GM12878 (cell line): ENCODE measurements around the gene ASTN1. TPM values are rescaled to one million over a fixed set of nuclear protein-coding genes. Genes with fewer than 3 reads are reported as not detected.

Experiments used
- ATAC-seq: fragments of 200-7000 bp; cut with Tn5 transposase; 3 replicates; pipeline ENCODE4 v1.9.1; 2020; ENCODE audit warnings: mild to moderate bottlenecking, moderate library complexity
- BruUV-seq: library from RNA; stranded (reverse); fragments of 400-500 nt; replicated peaks from 2 replicates; lab custom pipeline; 2021; lab: Mats Ljungman, UMichigan
- CTCF ChIA-PET: fragments of 300-600 bp; sonication (Branson Sonifier 250); formaldehyde crosslinking; extraction: SDS; loops from one replicate; lab custom pipeline; 2021; ENCODE audit warnings: inconsistent platforms; lab: Yijun Ruan, JAX
- POLR2A ChIA-PET: fragments of 350-600 bp; formaldehyde crosslinking; extraction: SDS; loops from one replicate; lab custom pipeline; 2021; ENCODE audit warnings: inconsistent platforms; lab: Charles Lee
- RAD21 ChIA-PET: fragments of 300-600 bp; sonication (Branson Sonifier 250); formaldehyde crosslinking; loops from one replicate; lab custom pipeline; 2023; ENCODE audit warnings: antibody characterized with exemption; ENCODE audit not compliant: unreplicated experiment; lab: Charles Lee
- SMC1A ChIA-PET: fragments of 300-600 bp; sonication (Branson Sonifier 250); formaldehyde crosslinking; loops from one replicate; lab custom pipeline; 2023; ENCODE audit not compliant: unreplicated experiment, uncharacterized antibody; lab: Charles Lee
- DNase-seq: peaks from one replicate; pipeline ENCODE4 v3.0.0-alpha.2; 2011; ENCODE audit warnings: low read depth, low spot score
- FAIRE-seq: peaks from 3 replicates; lab custom pipeline; 2011; peaks lifted over from hg19 to GRCh38; lab: Jason Lieb, UNC
- H2AFZ ChIP-seq: 2 replicates; pipeline ENCODE4 v1.6.0; 2011; ENCODE audit warnings: low read depth, low read length, control low read depth; ENCODE audit not compliant: control insufficient read depth
- H3K27ac ChIP-seq: 2 replicates; pipeline ENCODE4 v1.5.1; 2011; ENCODE audit warnings: control low read depth; ENCODE audit not compliant: control insufficient read depth, insufficient read depth
- H3K27me3 ChIP-seq, 2 experiments: replicated peaks in 1 of 2; 2 replicates each; pipeline versions ENCODE4 v1.6.0 to v1.6.1; 2011; ENCODE audit warnings: low read length in 1 of 2; ENCODE audit not compliant: control insufficient read depth in 2 of 2, insufficient read depth in 2 of 2
- H3K36me3 ChIP-seq, 2 experiments: 2 replicates each; pipeline ENCODE4 v1.5.1; 2011; ENCODE audit warnings: low read length in 1 of 2; ENCODE audit not compliant: control insufficient read depth in 2 of 2, insufficient read depth in 2 of 2
- H3K4me1 ChIP-seq: 2 replicates; pipeline ENCODE4 v1.6.1; 2011; ENCODE audit warnings: mild to moderate bottlenecking, low read length, moderate library complexity, mixed read lengths; ENCODE audit not compliant: control insufficient read depth, insufficient read depth
- H3K4me2 ChIP-seq: 2 replicates; pipeline ENCODE4 v1.6.0; 2011; ENCODE audit warnings: control low read depth; ENCODE audit not compliant: control insufficient read depth, insufficient read depth
- H3K4me3 ChIP-seq: fragments of 200-600 bp; sonication (generic); 2 replicates; pipeline ENCODE4 v1.5.1; 2016
- H3K79me2 ChIP-seq: 2 replicates; pipeline ENCODE4 v1.6.0; 2011; ENCODE audit warnings: low read length; ENCODE audit not compliant: control insufficient read depth, insufficient read depth
- H3K9ac ChIP-seq: 2 replicates; pipeline ENCODE4 v1.8.0; 2011; ENCODE audit warnings: low read length, control low read depth, mixed read lengths; ENCODE audit not compliant: control insufficient read depth, insufficient read depth
- H3K9me3 ChIP-seq: replicated peaks from 3 replicates; pipeline ENCODE4 v1.5.1; 2011; ENCODE audit warnings: mild to moderate bottlenecking, low read length; ENCODE audit not compliant: control insufficient read depth, insufficient read depth
- H4K20me1 ChIP-seq: 2 replicates; pipeline ENCODE4 v1.6.0; 2011; ENCODE audit not compliant: control insufficient read depth, insufficient read depth
- CTCF ChIP-seq, 3 experiments: IDR thresholded peaks in 2 of 3; conservative IDR thresholded peaks in 1 of 3; 2 replicates each; pipeline ENCODE4 v1.5.1; 2011; ENCODE audit warnings: low read depth in 3 of 3, low read length in 3 of 3, mild to moderate bottlenecking in 3 of 3, control low read depth in 2 of 3, moderate library complexity in 2 of 3, inconsistent platforms in 1 of 3, mixed read lengths in 1 of 3; ENCODE audit not compliant: control insufficient read depth in 2 of 3, insufficient read depth in 1 of 3; ENCODE audit errors: extremely low read depth in 1 of 3
- NFXL1 ChIP-seq: fragments of 450-650 bp; IDR thresholded peaks from 2 replicates; pipeline ENCODE4 v1.6.1; 2017; ENCODE audit warnings: antibody characterized with exemption, mild to moderate bottlenecking, borderline replicate concordance
- RAD21 ChIP-seq: IDR thresholded peaks from 2 replicates; pipeline ENCODE4 v1.6.1; 2011; ENCODE audit warnings: mild to moderate bottlenecking, low read depth, low read length, moderate library complexity; ENCODE audit not compliant: insufficient read depth
- RUNX3 ChIP-seq: IDR thresholded peaks from 2 replicates; pipeline ENCODE4 v1.6.1; 2012; ENCODE audit warnings: low read length, inconsistent platforms
- SMC3 ChIP-seq: IDR thresholded peaks from 2 replicates; pipeline ENCODE4 v1.6.1; 2011; ENCODE audit warnings: low read length, improper control_type of control experiment, borderline replicate concordance
- WGBS: methylation state at CpG from one replicate; pipeline ENCODE4 v1.1.6; 2016; ENCODE audit warnings: low lambda C conversion rate; ENCODE audit not compliant: insufficient replicate concordance, insufficient coverage; ENCODE audit errors: missing lambda C conversion rate; 5-methylcytosine and 5-hydroxymethylcytosine counted together
- in situ Hi-C: fragments of 300-500 bp; cut with MboI; formaldehyde crosslinking; loops from 9 replicates; pipeline ENCODE4 v1.14.3; 2018; ENCODE audit warnings: mixed read lengths
- intact Hi-C: fragments of 100-400 bp; cut with micrococcal nuclease; formaldehyde crosslinking; loops from one replicate; pipeline ENCODE4 v1.14.2; 2022; ENCODE audit not compliant: unreplicated experiment
- polyA plus RNA-seq, 11 experiments: library from polyadenylated mRNA; depleted of rRNA in 4 of 11; unstranded in 6 of 11; stranded (reverse) in 5 of 11; fragments of >200 nt; fragmentation: Nextera tagmentation in 4 of 11; fragmentation: Illumina TruSeq in 1 of 11; extraction: Ambion mirVana in 4 of 11; extraction: Trizol in 1 of 11; gene quantifications; 1 replicate in 1 of 11; 2 replicates in 10 of 11; pipeline versions ENCODE4 v1.2.1 to v1.2.3, GENCODE V29; 2011 to 2016; ENCODE audit warnings: inconsistent platforms in 2 of 11, missing spikeins in 2 of 11, low read depth in 1 of 11
- total RNA-seq, 4 experiments: library from RNA; depleted of rRNA in 3 of 4; stranded (reverse); fragments of >200 nt in 3 of 4; fragmentation: Illumina TruSeq in 1 of 4; extraction: Trizol in 1 of 4; gene quantifications; 2 replicates each; pipeline versions ENCODE4 v1.2.1 to v1.2.3, GENCODE V29; 2013 to 2021

The ASTN1 gene
- total and polyA plus RNA-seq, 10 of the 15 experiments (the other 5 are each of a cell fraction or from before 2014, with no cell fraction given): 0.04 TPM; not detected in 9

DNA sequence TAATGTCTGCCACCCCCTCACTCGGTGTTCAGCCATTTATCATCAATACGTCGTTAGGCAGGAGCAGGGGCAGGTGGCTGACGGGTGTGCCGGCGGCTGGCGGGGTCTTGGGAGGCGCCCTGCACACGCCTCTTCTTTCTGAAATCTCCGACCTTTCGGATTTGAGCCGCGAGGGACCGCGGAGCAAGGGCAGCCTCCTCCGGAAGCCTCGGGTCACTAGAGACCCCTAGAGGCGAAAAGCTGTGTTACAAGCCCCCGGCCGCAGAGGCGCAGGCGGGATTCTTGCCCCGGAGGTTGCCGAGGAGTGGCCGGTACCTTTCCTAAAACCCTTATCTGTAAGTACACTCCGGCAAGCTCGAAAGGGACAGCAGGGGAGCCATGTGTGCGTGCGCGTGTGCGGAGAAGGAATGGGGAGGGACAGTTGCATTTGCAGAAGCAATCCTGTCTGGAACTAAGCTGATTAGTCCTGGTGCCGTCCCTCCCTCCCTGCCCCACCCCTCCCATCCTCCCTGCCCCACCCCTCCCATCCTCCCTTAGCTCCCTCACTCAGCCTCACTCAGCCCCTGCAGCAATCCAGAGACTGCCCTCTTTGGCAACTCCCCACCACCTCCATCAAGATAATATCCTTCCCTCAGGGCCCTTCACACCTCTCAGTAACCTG, 17.2 kb upstream of the ASTN1 start:
- TF ChIP-seq RUNX3 (0 out of 2 replicates have a peak, but pooled peaks have one; percentile 6), CTCF (IDR thresholded peaks at IDR 0.05 in 2 of 3, conservative IDR thresholded peaks at IDR 0.05 in 1 of 3; ENCODE audit: control insufficient read depth in 2 of 3, extremely low read depth in 1 of 3, insufficient read depth in 1 of 3, low read depth in 3 of 3, low read length in 3 of 3) (peak; percentile 71 to 84 (median 77)), SMC3 (peak; percentile 47), NFXL1 (no peak), RAD21 (peak; percentile 63)
- H3K4me1 ChIP-seq: no peaks in the 10 kb centered on the region
- no peaks in the 10 kb centered on the region for H3K9me3 ChIP-seq
- no peaks in the 10 kb centered on the region for H4K20me1 ChIP-seq
- H3K79me2 ChIP-seq: no peaks in the 10 kb centered on the region
- CTCF ChIA-PET: interaction anchor here (0.6 to 2.4 kb wide), 12 partner anchors 8 to 1827 kb away, joined by 3 to 12 read pairs (median 4); partner anchors contain the start of gene ASTN1
- no peak overlapping the region for H3K4me2 ChIP-seq
- DNase-seq (no peak), FAIRE-seq (no peak), ATAC-seq (peak; percentile 98)
- H3K9ac ChIP-seq: no peak overlapping the region
- peaks cover 0 to 7% of the 10 kb centered on the region in 2 experiments; a peak in 3 of 4 replicates for H3K27me3 ChIP-seq
- intact Hi-C loops (loop anchor here (1.0 to 10.0 kb wide), 3 partner anchors 234 to 763 kb away; no protein-coding TSS in a partner anchor), in situ Hi-C loops (no loop called here)
- POLR2A ChIA-PET: no interaction called here
- under 1% methylated on average over 27 of the region's 32 CpGs for WGBS
- no TSS peak for BruUV-seq
- no peak overlapping the region for H3K27ac ChIP-seq
- no peaks in the 10 kb centered on the region for H3K36me3 ChIP-seq
- peak overlapping the region; percentile 24; the same call in 1 of the 2 replicates for H2AFZ ChIP-seq
- RAD21 ChIA-PET: interaction anchor here (0.6 kb wide), 1 partner anchor 609 kb away, joined by 4 read pairs; no protein-coding TSS in a partner anchor
- SMC1A ChIA-PET: interaction anchor here (0.7 to 1.0 kb wide), 5 partner anchors 8 to 285 kb away, joined by 3 read pairs; no protein-coding TSS in a partner anchor
- H3K4me3 ChIP-seq: no peak overlapping the region
